ENCODE data around the gene RBM22. TPM values are rescaled to one million over a fixed set of nuclear protein-coding genes. Genes with fewer than 3 reads are reported as not detected.

Gene RBM22
- 22.6 and 25.5 TPM in 2 replicates for total RNA-seq

DNA sequence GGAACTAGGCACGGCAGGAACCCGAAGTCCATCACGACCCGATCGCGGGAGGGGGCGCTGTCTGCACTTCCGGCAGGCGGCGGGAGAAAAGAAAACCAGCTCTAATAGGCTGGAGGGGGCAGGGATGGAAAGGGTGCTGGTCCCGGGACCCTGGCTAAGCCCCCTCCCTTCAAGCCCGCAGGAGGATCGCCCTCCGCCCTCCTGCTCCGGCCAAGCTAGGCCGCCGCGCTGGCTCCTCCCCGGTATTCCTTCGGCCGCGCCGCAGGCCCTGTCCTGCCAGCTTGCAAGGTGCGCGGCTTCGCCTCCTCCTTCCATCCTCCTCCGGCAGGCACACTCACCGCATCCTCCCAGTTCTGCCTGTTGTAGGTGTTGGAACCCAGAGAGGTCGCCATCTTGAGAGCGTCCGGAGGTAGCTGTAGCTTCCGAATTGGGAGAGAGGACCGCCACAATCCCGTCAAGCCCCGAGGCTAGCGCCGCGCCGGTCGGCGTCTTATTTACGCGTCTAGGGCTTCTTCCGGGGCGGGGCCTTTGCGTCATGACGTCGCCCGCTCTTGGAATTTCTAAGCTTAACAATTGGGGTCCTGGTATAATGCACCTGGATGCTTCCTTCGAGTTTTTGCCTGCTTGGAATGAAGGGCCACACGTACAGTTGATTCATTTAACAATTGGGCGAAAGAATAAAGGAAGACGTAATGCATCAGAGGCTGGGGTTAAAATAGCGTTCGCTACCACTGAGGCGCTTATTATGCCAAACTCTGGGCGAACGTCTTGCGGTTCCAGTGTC is at the start of gene RBM22:
TSS of gene RBM22 (minus strand) at position 469 of the 784 bp plus-strand sequence. CDS start at position 392, 77 bp downstream.

DNA sequence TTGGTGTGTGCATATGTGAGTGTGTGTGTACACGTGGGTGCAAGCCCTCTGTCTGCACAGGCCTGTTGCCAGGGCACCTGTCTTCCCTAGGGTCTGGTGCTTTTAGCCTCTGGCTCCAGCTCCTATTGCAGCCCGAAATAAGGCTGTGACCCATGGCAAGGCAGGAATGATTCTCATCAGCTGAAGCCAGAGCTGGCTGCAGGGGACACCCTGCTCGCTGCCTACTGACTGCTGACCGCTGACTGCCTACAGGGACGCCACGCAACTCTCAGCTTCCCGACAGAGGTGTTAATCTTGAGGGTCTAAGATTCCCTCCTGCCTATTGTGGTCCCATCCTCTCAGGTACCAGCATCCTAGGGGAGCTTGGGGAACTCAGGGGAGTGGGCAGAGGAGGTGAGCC is 39.8 kb downstream of the RBM22 start, which contains the start of gene MYOZ3:
TSS of gene MYOZ3 (plus strand) at position 166 of the 400 bp plus-strand sequence. CDS start 1,691 bp downstream, outside the sequence.

Other genes starting within 250 kb of the RBM22 start
- 39.5 and 65.6 TPM in 2 replicates for gene NDST1, start 192.9 kb downstream of the RBM22 start, total RNA-seq
- gene SYNPO, start 60.4 kb downstream of the RBM22 start, total RNA-seq, result 7.3 and 8.2 TPM in 2 replicates
- 0.38 and 0.85 TPM in 2 replicates for gene MYOZ3, start 39.8 kb downstream of the RBM22 start, total RNA-seq
- gene DCTN4, start 58.0 kb upstream of the RBM22 start, total RNA-seq, result 52.5 and 72.4 TPM in 2 replicates
- gene SMIM3, start 77.7 kb upstream of the RBM22 start, total RNA-seq, result 123 and 182 TPM in 2 replicates
- gene IRGM, start 145.5 kb upstream of the RBM22 start, total RNA-seq, result not detected in 2 replicates
- gene ZNF300, start 203.9 kb upstream of the RBM22 start, total RNA-seq, result 3.9 and 5.6 TPM in 2 replicates